Measurements from ENCODE around the gene IL1RL1. TPM values are rescaled to one million over a fixed set of nuclear protein-coding genes. Genes with fewer than 3 reads are reported as not detected.

The IL1RL1 gene
- total RNA-seq, 1 donor from 2014 or later: not detected

- H3K4me1 Mint-ChIP-seq: no peaks in the 10 kb centered on the region
- no peak for DNase-seq (ENCODE audit: low read depth, low spot score)
- no peak overlapping the region for H3K27ac Mint-ChIP-seq (ENCODE audit: unreplicated experiment)
- H3K4me3 Mint-ChIP-seq: no peak overlapping the region
- H3K36me3 Mint-ChIP-seq (ENCODE audit: low read depth): no peaks in the 10 kb centered on the region
- peaks cover 27% of the 10 kb centered on the region for H3K27me3 Mint-ChIP-seq (ENCODE audit: low read depth)
- peaks cover 7% of the 10 kb centered on the region for H3K9me3 Mint-ChIP-seq
- TF ChIP-seq CTCF (conservative IDR thresholded peaks at IDR 0.05): no peak
These were observed 42.7 kb upstream of the IL1RL1 start for GRCh38 chr2:102268510-102269199.

- Mint-ChIP-seq H3K4me3 (no peak overlapping the region), H3K4me1 (no peaks in the 10 kb centered on the region), H3K27me3 (ENCODE audit: low read depth) (peaks cover 24% of the 10 kb centered on the region), H3K27ac (ENCODE audit: unreplicated experiment) (no peak overlapping the region), H3K36me3 (ENCODE audit: low read depth) (no peaks in the 10 kb centered on the region), H3K9me3 (peaks cover 7% of the 10 kb centered on the region)
- DNase-seq (ENCODE audit: low read depth, low spot score): no peak
- no peak for TF ChIP-seq CTCF (conservative IDR thresholded peaks at IDR 0.05)
These were observed 42.2 kb upstream of the IL1RL1 start for GRCh38 chr2:102269200-102269524.

DNA sequence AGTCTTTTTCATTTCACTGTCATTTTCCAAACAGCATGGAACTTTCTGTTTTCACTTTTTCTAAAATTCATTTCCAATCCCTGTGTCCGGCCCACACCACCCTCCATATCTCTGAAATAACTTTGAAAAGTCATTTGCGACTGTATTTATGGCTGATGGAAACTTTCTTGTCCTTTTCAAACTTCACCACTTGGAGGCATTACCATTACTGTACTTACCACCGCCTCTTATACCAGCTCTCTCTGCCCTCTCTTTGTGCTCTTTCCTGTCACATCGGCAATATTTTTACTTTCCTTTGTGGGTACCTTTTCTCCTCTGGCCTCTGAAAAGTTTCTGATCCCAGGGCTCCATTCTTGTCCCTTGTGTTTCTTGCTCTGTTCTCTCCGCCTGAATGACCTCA, 39.5 kb upstream of the IL1RL1 start:
- DNase-seq (ENCODE audit: low read depth, low spot score): no peak

DNA sequence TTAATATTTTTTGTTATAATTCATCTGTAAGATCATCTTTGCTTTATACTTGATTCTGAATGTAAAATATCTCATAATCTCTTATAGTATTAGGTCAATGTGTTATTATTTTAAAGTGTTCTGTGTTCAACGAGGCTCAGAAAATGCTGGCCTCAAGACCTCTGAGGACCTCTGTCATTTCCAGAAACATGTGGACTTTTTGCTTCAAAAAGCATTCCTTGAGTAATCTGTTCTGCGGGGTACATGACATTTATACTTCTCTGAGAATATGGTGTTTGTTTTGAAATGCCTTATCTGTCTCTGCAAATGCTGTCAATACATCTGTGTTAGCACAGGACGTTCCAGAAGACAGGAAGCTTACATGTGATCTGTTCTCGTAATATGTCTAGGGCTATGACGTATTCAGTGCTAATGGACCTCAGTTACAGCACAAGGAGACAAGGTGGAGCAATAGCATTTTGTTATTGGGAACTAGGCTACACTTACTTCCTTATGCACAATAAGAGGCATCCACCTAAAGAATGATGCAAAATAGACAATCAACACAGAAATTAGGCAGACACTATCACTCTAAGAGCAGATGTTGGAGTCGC, 37.6 kb upstream of the IL1RL1 start:
- no peak for DNase-seq (ENCODE audit: low read depth, low spot score)
- H3K27ac Mint-ChIP-seq (ENCODE audit: unreplicated experiment): no peak overlapping the region
- peaks cover 7% of the 10 kb centered on the region for H3K9me3 Mint-ChIP-seq
- peaks cover 15% of the 10 kb centered on the region for H3K4me1 Mint-ChIP-seq
- no peak overlapping the region for H3K4me3 Mint-ChIP-seq
- no peaks in the 10 kb centered on the region for H3K36me3 Mint-ChIP-seq (ENCODE audit: low read depth)
- peaks cover 24% of the 10 kb centered on the region for H3K27me3 Mint-ChIP-seq (ENCODE audit: low read depth)
- TF ChIP-seq CTCF (conservative IDR thresholded peaks at IDR 0.05): no peak

More for the DNA sequence above, 39.5 kb upstream of the IL1RL1 start:
- Mint-ChIP-seq H3K4me1 (no peaks in the 10 kb centered on the region), H3K9me3 (peaks cover 7% of the 10 kb centered on the region), H3K4me3 (no peak overlapping the region), H3K27me3 (ENCODE audit: low read depth) (peaks cover 24% of the 10 kb centered on the region), H3K27ac (ENCODE audit: unreplicated experiment) (no peak overlapping the region), H3K36me3 (ENCODE audit: low read depth) (no peaks in the 10 kb centered on the region)
- TF ChIP-seq CTCF (conservative IDR thresholded peaks at IDR 0.05): no peak

DNA sequence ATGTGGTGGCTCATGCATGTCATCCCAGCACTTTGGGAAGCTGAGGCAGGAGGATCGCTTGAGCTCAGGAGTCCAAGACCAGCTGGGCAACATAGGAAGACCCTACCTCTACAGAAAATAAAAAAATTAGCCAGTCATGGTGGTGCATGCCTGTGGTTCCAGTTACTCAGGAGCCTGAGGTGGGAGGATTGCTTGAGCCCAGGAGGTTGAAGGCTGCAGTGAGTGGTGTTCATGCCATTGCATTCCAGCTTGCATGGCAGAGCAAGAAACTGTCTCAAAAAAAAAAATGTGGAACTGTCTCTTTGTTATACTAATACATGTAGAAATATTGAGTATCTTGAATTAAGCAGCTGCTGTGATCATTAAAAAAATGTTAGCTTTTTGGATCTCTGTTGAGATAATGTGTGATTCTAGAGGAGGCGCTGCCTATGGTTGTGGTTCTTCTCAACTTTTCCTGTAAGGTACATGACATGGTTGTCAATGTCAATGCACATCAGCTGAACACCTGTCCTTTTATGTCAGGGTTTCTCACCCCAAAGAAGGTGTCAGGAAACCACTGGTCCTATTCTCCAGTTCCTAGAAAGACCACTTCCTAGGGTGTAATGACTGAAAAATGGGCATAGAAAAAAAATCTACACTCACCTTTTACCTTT, 34.7 kb upstream of the IL1RL1 start:
- DNase-seq (ENCODE audit: low read depth, low spot score): no peak
- Mint-ChIP-seq H3K4me1 (peaks cover 22% of the 10 kb centered on the region), H3K36me3 (ENCODE audit: low read depth) (no peaks in the 10 kb centered on the region), H3K27me3 (ENCODE audit: low read depth) (peaks cover 10% of the 10 kb centered on the region), H3K27ac (ENCODE audit: unreplicated experiment) (no peak overlapping the region), H3K4me3 (no peak overlapping the region), H3K9me3 (no peaks in the 10 kb centered on the region)
- TF ChIP-seq CTCF (conservative IDR thresholded peaks at IDR 0.05): no peak
